Neural progenitor cell (in vitro differentiated cells): ENCODE measurements around the gene MAP4K5. TPM values are rescaled to one million over a fixed set of nuclear protein-coding genes. Genes with fewer than 3 reads are reported as not detected.

Experiments
- DNase-seq: peaks from one replicate; pipeline ENCODE4 v3.0.0-alpha.2; 2016; ENCODE audit warnings: low spot score
- H2AFZ ChIP-seq: fragments of 200-600 bp; sonication (generic); replicated peaks from 2 replicates; pipeline ENCODE4 v1.6.1; 2016; ENCODE audit warnings: antibody characterized with exemption
- H3F3A ChIP-seq: fragments of 200-600 bp; sonication (generic); 2 replicates; pipeline ENCODE4 v1.6.1; 2016; ENCODE audit warnings: antibody characterized with exemption, low read depth
- H3K27ac ChIP-seq: fragments of 200-600 bp; sonication (generic); 2 replicates; pipeline ENCODE4 v1.5.1; 2016; ENCODE audit warnings: mild to moderate bottlenecking
- H3K27me3 ChIP-seq: fragments of 200-600 bp; sonication (generic); 2 replicates; pipeline ENCODE4 v1.6.1; 2016; ENCODE audit warnings: mild to moderate bottlenecking, moderate library complexity
- H3K36me3 ChIP-seq: fragments of 200-600 bp; sonication (generic); 2 replicates; pipeline ENCODE4 v1.5.1; 2016
- H3K4me1 ChIP-seq: fragments of 200-600 bp; sonication (generic); 2 replicates; pipeline ENCODE4 v1.6.1; 2016; ENCODE audit warnings: mixed run types
- H3K4me2 ChIP-seq: fragments of 200-600 bp; sonication (generic); 2 replicates; pipeline ENCODE4 v1.6.1; 2016
- H3K4me3 ChIP-seq: fragments of 200-600 bp; sonication (generic); 2 replicates; pipeline ENCODE4 v1.5.1; 2016
- H3K79me2 ChIP-seq: fragments of 200-600 bp; sonication (generic); 2 replicates; pipeline ENCODE4 v1.6.1; 2016; ENCODE audit warnings: low read depth
- H3K9ac ChIP-seq: fragments of 200-600 bp; sonication (generic); 2 replicates; pipeline ENCODE4 v1.6.1; 2016
- H3K9me3 ChIP-seq: fragments of 200-600 bp; sonication (generic); 2 replicates; pipeline ENCODE4 v1.5.1; 2016; ENCODE audit warnings: low read depth
- H4K20me1 ChIP-seq: fragments of 200-600 bp; sonication (generic); 2 replicates; pipeline ENCODE4 v1.6.1; 2016; ENCODE audit warnings: low read depth
- H3K27ac Mint-ChIP-seq: 3 replicates; pipeline ENCODE4 v1.8.0; 2021; ENCODE audit warnings: mixed read lengths
- H3K27me3 Mint-ChIP-seq: 2 replicates; pipeline ENCODE4 v1.8.0; 2022; ENCODE audit warnings: low read depth, mild to moderate bottlenecking, inconsistent platforms, moderate library complexity, mixed read lengths; ENCODE audit not compliant: insufficient read depth
- H3K36me3 Mint-ChIP-seq: 3 replicates; pipeline ENCODE4 v1.8.0; 2021; ENCODE audit warnings: mixed read lengths
- H3K4me1 Mint-ChIP-seq: 3 replicates; pipeline ENCODE4 v1.8.0; 2021; ENCODE audit warnings: mixed read lengths
- H3K4me3 Mint-ChIP-seq: 3 replicates; pipeline ENCODE4 v1.8.0; 2021; ENCODE audit warnings: mild to moderate bottlenecking, moderate library complexity, mixed read lengths
- H3K9me3 Mint-ChIP-seq: 3 replicates; pipeline ENCODE4 v1.8.0; 2020; ENCODE audit warnings: mixed read lengths
- CTCF ChIP-seq: fragments of 200-600 bp; sonication (generic); IDR thresholded peaks from 2 replicates; pipeline ENCODE4 v1.5.1; 2017; ENCODE audit warnings: antibody characterized with exemption, mild to moderate bottlenecking
- EZH2 ChIP-seq: fragments of 200-600 bp; sonication (generic); IDR thresholded peaks from 2 replicates; pipeline ENCODE4 v1.6.1; 2017; ENCODE audit warnings: antibody characterized with exemption, mild to moderate bottlenecking, moderate library complexity
- EZH2phosphoT487 ChIP-seq: fragments of 200-600 bp; sonication (generic); IDR thresholded peaks from 2 replicates; pipeline ENCODE4 v1.6.1; 2017; ENCODE audit warnings: antibody characterized with exemption
- total RNA-seq: library from RNA; depleted of rRNA; stranded (reverse); fragments of >200 nt; gene quantifications from 2 replicates; pipeline ENCODE4 v1.2.3, GENCODE V29; 2015; ENCODE audit warnings: low replicate concordance

MAP4K5 gene
- total RNA-seq, 1 donor from 2014 or later, result 114 TPM

GRCh38 chr14:50523271-50524041 lies 8.9 kb downstream of the MAP4K5 start:
- Histone ChIP-seq H3K27ac (peak overlapping the region; percentile 54), H3K4me2 (peak overlapping the region; percentile 1), H3K4me3 (no peak overlapping the region), H3K79me2 (peaks cover 100% of the 10 kb centered on the region), H3K9ac (no peak overlapping the region), H2AFZ (no peak overlapping the region), H3F3A (peaks cover 12% of the 10 kb centered on the region), H4K20me1 (peaks cover 82% of the 10 kb centered on the region), H3K4me1 (peaks cover 26% of the 10 kb centered on the region), H3K27me3 (no peaks in the 10 kb centered on the region), H3K36me3 (no peaks in the 10 kb centered on the region), H3K9me3 (no peaks in the 10 kb centered on the region)
- TF ChIP-seq EZH2phosphoT487, result no peak
- no peak for TF ChIP-seq CTCF
- no peak for TF ChIP-seq EZH2
- Mint-ChIP-seq H3K27me3 (no peaks in the 10 kb centered on the region), H3K4me3 (no peak overlapping the region), H3K27ac (no peak overlapping the region), H3K4me1 (peaks cover 7% of the 10 kb centered on the region), H3K36me3 (peaks cover 35% of the 10 kb centered on the region), H3K9me3 (peaks cover 10% of the 10 kb centered on the region)
- DNase-seq, result peak; percentile 36

GRCh38 chr14:50521912-50522341 lies 10.4 kb downstream of the MAP4K5 start:
- peaks cover 10% of the 10 kb centered on the region for H3K9me3 Mint-ChIP-seq
- no peak overlapping the region for H3K4me3 Mint-ChIP-seq
- Histone ChIP-seq H3K4me1 (peaks cover 27% of the 10 kb centered on the region), H4K20me1 (peaks cover 82% of the 10 kb centered on the region), H3K9ac (no peak overlapping the region), H3K9me3 (no peaks in the 10 kb centered on the region), H3K27me3 (no peaks in the 10 kb centered on the region), H3K4me2 (no peak overlapping the region), H3K36me3 (no peaks in the 10 kb centered on the region), H3K4me3 (no peak overlapping the region), H3K79me2 (peaks cover 100% of the 10 kb centered on the region), H3K27ac (peak overlapping the region; percentile 5), H2AFZ (no peak overlapping the region), H3F3A (peaks cover 12% of the 10 kb centered on the region)
- H3K27me3 Mint-ChIP-seq, result no peaks in the 10 kb centered on the region
- no peak for DNase-seq
- H3K4me1 Mint-ChIP-seq, result peaks cover 7% of the 10 kb centered on the region
- no peak for TF ChIP-seq CTCF
- TF ChIP-seq EZH2, result no peak
- TF ChIP-seq EZH2phosphoT487, result no peak
- H3K27ac Mint-ChIP-seq, result no peak overlapping the region
- peaks cover 35% of the 10 kb centered on the region for H3K36me3 Mint-ChIP-seq

- Histone ChIP-seq H3K4me3 (no peak overlapping the region), H3K4me1 (peaks cover 27% of the 10 kb centered on the region), H3K9ac (no peak overlapping the region), H3F3A (peaks cover 12% of the 10 kb centered on the region), H3K4me2 (no peak overlapping the region), H2AFZ (no peak overlapping the region), H3K9me3 (no peaks in the 10 kb centered on the region), H4K20me1 (peaks cover 82% of the 10 kb centered on the region), H3K36me3 (no peaks in the 10 kb centered on the region), H3K27me3 (no peaks in the 10 kb centered on the region), H3K27ac (peak overlapping the region; percentile 41), H3K79me2 (peaks cover 100% of the 10 kb centered on the region)
- Mint-ChIP-seq H3K9me3 (peaks cover 10% of the 10 kb centered on the region), H3K36me3 (peaks cover 35% of the 10 kb centered on the region), H3K4me1 (peaks cover 7% of the 10 kb centered on the region), H3K4me3 (no peak overlapping the region), H3K27me3 (no peaks in the 10 kb centered on the region), H3K27ac (no peak overlapping the region)
- TF ChIP-seq EZH2phosphoT487 (no peak), CTCF (no peak)
- DNase-seq, result no peak
These were observed 11.2 kb downstream of the MAP4K5 start for GRCh38 chr14:50520947-50521815.
